GM18498 (cell line): ENCODE measurements around the gene RTN4R.
"Not testable (repeated sequence)": the region's sequence is repeated elsewhere in the genome, so short reads cannot be mapped to it uniquely, and the experiment has no call there.

Experiments used
- ATAC-seq: cut with Tn5 transposase; IDR thresholded peaks from one replicate; pipeline ENCODE4 v1.9.1; 2021; ENCODE audit warnings: mild to moderate bottlenecking, moderate library complexity; ENCODE audit not compliant: unreplicated experiment

RTN4R gene

DNA sequence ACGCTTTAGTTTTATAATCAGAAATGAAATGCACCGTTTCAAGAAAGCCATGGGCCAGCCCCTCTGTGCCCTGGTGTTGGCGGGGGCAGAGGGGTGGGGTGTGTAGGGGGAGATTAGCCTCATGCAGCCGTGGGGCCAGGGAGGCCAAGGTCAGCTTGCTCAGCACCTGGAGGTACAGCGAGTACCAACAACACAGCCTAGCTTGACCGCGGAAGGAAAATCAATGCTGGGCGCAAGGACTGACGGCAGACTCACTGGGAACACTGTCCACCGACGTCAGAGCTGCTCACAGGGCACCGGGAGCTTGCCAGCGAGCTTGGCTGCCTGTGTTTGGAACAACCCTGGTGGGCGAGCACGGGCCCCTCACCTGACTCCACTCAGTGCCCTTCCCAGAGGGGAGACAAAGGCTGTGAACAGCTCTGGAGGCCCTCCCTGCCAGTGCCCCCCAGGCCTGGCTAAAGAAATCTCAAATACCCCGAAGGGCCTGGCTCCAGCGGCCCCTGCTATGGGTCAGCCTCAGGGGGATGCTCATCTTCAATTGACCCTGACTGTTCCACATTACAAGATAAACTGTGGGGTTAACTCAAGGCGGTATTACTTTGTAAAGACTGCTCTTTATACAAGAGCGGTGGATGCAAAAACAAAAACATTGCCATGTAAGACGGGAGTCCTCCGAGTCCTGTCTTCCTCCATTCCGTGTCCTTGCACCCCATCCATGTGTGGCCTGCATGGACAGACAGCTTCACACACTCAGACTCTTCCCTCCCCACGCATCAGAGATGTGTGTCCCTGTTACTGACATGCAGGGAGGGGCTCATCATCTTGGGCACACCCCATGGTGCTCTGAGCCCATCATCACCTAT lies 21.3 kb upstream of the RTN4R start:
- ATAC-seq: not testable (repeated sequence)

DNA sequence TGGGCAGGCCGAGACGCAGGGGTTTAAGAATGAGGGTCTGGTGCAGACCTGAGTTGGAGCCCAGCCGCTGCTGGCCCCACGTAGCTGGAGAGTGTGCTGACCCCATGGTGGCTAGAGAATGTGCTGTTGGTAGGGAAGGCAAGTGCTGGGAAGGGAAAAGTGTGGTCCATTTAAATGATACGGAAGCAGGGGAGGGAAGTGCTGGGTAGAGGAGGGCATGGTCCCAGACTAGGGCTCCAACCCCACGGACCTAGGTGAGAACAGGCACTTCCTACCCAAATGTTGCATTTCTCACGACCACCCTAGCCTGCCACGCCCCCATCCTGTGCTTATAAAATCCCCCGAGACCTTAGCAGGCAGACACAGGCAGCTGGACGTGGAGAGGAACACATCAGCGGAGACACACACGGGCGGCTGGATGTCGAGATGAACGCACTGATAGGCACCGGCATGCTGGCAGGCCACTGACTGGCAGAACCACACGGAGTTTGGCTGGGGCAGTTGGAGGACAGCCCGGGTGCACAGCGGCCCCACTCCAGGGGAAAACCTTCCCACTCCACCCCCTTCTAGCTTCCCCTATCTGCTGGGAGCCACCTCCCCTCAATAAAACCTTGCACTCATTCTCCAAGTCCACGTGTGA lies 18.8 kb upstream of the RTN4R start:
- ATAC-seq: not testable (repeated sequence)

DNA sequence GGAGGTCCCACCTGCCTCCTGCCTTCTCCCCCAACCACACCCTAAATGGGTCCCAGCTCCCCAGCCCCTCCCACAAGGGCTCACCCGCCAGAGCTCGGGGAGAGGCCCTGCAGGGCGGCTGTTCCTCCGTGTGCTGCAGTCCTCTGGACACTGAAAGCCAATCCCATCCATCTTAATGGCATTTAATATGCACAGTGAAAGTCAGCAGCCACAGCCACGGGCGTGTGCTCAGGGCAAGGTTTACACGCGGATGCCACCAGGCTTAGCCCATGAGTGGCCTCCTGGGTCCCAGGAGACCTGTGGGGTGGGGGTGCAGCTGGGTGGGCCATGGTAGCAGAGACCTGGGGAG lies 18.2 kb upstream of the RTN4R start:
- ATAC-seq: not testable (repeated sequence)

DNA sequence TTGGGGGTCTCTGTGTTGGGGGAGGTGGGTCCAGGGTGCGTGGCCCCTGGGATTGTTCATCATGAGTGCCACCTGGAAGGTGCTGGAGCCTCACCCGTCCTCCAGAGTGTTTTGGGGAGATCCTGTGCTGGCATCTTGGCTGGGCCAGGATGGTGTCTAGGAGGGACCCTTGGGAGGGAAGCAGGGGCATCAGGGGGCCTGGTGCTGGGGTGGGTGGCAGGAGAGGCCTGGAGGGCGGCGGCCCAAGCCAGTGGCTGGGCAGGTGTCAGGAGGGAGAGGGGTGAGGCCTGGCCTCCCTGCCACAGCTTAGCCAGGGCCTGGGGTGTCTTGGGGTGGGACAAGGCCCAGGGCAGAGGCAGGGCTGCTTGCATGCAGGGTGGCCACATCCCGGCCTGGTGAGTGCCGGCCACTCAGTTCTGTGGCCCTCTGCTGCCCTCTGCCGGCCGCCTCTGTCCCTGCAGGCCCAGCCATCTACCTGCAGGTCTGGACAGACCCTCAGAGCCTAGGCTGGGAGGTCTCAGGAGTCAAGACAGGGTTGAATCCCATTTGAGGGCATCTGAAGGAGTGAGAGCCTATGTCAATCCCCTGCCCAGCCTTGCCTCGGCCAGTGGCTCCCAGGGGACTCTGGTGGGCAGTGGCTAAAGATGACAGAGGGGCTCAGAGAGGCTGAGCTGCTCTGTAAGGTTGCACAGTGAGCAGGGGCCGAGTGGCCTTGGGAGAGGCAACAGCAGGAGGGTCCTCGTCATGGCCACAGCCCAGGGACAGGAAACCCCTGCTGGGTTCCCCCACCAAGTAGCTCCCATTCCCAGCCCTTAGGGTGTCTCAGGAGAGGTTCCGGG lies 17.6 kb upstream of the RTN4R start:
- not testable (repeated sequence) for ATAC-seq

DNA sequence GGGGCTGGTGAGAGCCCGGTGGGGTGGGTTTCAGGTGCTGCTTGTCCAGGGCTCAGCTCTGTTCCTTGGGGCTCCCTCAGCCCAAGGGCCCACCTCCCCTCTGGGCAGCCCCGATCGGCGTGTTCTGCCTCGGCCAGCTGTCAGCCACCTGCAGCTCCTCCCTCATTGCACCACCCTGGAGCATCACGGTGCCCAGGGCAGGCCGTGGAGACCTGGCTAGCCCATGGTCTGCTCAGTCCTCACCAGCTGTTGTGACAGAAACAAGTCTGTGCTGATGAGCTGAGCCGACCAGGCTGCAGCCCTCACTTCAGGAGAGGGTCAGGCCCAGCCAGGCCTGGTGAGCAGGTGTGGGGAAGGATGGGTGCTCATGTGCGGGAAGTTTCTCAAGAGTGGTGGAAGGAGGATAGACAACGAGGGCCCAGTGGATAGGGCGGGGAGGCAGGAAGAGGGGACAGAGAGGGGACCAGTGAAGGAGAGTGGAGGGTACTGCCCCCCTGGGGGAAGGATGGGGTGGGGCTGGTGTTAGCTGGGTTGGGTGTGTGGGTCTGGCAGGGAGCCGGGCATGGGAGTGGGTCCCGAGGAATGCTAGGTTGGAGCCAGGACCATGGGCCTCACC lies 16.5 kb upstream of the RTN4R start:
- ATAC-seq: no peak

DNA sequence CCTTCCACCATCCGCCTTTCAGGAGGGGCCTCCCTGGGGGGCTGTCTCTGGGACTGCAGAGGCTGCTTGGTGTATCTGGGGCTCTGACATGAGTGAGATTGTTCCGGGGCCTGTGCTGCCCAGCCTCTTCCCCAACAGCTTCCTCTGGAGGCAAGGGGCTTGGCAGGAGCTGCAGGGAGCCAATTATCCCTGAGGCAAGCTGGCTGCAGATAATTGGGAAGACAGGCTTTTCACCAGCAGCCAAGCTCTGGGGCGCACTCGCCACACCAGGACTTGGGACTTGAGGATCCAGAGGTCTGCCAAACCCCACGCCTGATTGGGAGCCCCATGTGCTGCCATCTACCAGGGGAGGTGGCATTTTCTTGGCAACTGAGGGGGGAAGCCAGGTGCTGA lies 15.6 kb upstream of the RTN4R start:
- ATAC-seq: no peak

DNA sequence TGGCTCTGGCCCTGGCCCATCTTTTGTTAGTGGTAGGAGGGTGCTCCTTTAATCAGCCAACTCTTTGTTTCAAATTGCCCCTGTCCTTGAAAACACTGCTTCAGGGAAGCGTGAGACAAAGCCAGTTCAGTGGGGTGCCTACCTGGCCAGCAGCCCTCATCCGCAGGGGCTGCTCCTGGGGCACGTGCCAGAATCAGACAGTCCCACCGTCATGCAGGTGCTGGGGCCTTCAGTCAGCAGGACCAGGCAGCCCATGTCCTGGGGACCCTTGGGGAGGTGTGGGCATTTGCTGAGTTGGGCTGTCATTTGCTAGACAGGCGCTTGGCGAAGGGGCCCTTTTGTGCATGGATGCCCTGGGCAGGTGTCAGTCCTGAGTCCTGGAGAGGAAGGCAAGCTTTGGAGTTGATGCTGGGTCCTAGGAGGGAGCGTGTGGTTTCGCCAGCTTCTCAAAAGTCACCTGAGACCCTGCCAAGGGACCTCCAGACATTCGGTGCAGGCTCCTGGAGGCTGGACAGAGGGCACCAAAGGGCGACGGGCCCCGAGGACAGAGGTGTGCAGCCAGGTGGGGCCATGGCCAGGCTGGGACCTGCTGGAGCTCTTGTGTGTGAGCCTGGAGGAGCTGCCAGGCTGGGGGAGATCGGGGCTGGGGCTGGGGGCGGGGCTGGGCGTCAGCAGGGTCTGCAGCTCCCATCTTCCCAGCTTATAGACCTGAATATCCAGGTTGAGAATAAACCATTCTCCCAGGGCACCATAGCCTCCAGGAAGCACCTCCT lies 15.0 kb upstream of the RTN4R start:
- ATAC-seq: no peak

DNA sequence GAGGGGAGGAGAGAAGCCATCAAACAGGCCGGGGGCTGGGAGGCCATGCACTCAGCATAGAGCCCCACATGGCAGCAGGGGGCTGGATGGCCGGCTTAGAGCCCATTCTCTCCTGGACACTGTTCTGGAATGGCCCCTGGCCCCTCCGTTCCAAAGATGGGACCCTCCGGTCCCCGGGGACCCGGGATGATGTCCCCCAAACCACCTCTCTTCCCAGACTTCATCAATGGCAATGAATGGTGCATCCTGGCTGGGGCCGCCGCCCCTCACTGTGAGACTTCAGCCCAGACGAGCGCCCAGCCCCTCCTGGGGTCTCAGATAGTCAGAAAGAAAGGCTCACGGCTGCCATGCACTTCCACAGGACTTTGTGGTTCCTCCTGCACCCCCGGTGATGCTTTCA lies 13.8 kb upstream of the RTN4R start:
- ATAC-seq: no peak

DNA sequence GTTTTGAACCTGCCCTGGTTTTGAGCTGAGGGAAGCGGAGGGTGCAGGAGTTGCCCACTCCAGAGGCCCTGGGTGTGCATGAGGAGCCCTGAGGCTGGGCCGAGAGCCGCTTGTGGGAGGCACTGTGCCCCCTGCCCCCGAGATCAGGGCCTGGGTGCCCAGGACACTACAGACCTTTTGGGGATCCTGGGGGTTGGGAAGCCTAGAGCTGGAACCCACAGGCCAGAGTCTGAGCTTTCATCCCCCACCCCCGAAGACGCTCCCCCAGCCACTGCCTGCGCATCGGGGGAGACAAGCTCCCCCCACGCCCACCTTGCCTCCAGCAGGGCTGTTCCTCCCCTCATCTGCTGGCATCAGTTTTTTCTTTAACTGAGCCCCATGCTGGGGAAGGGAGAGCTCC lies 13.4 kb upstream of the RTN4R start:
- not testable (repeated sequence) for ATAC-seq

DNA sequence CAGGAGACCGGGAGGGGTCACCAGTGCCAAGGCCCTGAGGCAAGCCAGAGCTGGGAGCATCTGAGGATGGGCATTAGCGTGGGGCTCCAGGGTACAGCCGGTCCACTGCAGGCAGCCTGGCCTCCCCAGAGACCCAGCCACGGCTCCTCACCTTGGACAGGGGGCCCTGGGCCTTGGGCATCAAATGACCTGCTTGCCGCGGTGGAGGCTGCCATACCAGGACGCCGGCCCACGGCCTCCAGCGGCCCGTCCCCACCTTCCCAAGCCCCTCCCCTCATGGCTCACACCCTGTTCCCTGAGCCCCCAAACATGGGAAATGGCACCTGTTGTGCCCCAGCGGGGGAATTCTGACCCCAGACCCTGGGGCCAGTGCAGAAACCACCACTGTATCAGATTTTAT lies 12.7 kb upstream of the RTN4R start:
- ATAC-seq: no peak

DNA sequence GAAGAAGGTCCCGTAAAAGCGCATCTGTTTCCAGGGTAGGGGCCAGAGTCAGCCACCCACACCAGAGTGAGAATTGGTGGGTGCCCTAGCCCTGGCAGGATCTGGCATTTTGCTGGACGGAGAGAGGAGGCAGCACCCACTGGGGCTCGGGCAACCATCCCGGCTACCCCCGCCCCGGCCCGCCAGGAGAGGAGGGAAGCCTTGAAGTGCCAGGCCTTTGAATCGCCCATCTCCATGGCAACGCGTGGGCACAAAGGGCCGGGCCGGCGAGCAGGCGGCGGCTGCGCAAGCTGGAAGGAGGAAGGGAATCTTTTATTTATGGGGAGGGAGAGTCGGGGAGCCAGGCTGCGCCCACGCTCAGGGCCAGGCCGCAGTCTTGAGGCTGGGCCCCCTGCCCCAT lies 12.0 kb upstream of the RTN4R start:
- not testable (repeated sequence) for ATAC-seq

DNA sequence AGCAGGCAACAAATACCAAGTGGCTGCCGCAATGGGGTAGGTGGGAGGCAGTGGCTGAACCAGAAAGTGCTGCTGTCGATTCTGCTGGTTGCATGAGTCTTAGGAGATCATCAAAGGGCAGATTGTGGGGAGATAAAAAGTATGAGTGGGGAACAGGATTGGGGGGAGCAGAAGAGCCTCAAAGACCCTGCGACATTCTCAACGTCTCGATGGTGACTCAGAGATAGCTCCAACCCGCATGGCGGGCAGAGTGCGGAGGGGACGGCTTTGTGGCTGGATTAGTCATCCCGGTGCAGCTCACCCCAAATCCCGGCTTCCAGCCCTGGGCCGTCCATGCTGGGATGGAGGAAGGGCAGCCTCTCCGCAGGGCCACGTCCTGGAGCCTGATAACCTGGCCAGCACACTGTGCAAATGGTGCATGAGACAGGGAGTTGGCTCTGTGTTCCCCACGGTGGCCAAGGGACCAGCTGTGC lies 11.6 kb upstream of the RTN4R start:
- no peak for ATAC-seq

DNA sequence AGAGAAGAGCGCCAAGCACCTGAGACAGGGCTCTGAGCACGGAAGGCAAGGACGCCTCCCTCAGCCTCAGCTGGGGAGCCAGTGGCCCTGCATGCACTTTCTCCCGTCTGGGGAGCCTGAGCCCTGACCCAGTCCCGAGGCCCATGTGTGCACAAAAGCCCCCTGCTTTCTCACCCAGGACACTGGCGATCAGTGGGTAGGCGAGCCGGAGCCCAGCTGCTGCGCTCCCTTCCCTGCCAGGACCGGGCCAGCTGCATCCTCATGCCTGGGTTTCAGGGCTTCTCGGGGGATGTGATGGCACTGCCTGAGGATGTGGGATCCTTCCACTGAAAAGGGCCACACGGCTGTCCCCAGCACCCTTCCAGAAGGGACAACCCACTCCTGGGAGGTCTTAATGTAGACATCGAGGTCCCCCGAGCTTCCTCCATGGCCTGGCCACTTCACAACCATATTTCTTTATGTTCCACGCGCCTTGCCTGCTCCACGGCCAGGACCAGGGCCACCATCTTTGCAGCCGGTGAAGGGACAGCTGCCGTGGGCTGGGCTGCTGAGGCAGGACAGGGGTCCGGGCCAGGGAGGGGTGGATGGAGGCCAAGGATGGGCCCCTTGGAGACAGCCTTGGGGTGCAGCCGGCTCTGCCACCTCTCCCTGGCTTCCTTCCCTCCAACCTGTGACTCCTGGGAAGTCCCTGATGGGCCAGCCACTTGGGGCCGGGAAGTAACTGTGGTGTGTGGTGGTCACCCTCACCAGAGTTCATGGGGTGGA lies 10.8 kb upstream of the RTN4R start:
- not testable (repeated sequence) for ATAC-seq

DNA sequence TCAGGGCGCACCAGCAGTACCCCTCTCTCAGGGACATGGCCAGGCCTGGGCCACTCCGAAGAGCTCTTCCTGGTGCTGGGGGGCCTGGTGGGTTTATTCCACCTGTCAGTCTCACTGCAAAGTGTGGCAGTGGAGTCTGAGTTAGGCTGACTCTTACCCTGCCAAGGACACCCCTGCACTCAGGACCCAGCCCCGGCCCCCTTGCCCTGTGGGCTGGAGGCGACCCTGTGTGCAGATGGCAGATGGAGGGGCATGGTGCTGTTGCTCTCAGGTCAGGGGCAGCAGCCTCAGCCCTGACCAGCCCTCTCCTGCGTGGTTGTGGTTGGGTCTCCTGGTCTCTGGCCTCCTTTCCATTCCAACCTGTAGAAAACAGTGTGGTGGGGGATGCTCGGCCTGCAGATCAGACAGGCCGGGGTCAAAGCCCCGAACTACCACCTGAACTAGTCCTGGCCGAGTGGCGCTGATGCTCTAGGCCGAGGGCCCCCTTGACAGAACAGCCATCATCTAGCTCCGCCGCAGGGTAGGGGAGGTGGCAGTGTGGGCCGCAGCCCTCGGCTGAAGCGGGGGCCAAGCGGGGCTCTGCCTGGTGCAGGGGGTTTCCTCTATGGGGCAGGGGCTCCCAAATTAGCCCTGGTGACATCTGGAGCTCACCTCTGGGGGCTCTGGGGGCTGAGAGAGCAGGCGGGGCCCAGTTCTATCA lies 10.0 kb upstream of the RTN4R start:
- not testable (repeated sequence) for ATAC-seq

DNA sequence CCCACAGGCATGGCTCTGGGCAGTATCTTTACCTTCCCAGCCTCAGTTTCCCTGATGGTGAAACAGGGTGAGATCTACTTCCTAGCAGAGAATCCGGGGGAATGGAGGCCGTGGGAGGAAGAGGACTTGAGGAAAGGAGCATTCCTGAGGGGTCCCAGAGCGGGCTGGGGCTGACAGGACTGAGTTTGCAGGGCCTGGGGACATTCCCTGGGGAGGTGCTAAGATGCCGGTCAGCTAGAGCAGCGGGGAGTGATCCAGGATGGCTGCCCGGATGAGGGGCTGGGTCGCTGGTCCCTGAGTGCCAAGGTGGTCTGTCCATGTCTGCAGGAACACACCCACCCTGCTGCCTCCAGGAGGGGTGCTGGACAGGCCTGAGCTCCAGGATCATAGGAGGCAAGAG lies 8.3 kb upstream of the RTN4R start:
- no peak for ATAC-seq

DNA sequence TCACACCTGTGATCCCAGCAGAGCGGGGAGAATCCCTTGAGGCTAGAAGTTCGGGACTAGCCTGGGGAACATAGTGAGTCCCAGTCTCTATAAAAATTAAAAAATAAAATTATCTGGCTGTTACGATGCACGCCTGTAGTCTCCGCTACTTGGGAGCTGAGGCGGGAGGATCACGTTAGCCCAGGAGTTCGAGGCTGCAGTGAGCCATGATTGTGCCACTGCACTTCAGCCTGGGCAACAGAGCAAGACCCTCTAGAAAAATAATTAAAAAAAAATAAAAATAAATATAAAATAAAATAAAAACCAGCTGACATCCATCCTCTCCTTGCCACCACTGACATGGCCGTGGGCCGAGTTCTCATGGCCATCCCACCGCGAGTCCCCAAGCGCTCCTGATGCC lies 7.7 kb upstream of the RTN4R start:
- no peak for ATAC-seq

DNA sequence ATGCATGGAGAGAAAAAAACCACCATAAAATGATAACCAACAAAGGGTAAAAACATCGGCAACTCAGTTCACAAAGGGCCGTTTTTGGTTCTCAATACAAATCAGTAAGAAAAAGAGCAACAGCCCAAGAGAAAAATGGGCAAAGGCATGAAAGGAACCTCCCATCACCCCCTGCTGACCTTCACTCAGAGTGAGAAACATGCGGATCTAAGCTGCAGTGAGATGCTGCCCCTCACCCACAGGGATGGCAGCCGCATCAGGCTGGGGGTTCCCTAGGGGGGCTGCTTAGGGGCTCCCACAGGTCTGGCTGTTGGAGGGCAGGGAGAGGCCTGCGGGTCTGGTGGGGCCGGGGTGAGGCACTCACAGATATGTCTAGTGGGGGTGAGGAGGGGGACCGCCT lies 7.2 kb upstream of the RTN4R start:
- ATAC-seq: not testable (repeated sequence)

DNA sequence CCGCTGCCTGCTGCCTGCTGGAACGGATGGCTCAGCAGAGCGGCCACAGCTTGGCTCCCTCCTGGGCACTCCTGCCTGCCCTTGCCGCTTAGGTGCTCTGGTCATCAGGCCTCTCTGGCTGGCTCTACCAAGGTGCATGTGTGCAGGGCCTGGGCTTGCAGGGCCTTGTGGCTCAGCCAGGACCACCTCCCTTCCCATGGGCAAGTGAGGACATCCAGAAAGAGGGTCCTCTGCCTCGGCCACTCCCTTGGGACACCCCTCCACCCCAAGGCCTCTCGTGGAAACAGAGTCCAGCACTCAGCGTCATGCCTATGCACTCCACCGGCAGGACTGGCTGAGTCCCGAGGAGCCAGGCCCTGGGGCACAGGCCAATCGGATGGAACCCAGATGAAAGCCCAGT lies 6.3 kb upstream of the RTN4R start:
- not testable (repeated sequence) for ATAC-seq

DNA sequence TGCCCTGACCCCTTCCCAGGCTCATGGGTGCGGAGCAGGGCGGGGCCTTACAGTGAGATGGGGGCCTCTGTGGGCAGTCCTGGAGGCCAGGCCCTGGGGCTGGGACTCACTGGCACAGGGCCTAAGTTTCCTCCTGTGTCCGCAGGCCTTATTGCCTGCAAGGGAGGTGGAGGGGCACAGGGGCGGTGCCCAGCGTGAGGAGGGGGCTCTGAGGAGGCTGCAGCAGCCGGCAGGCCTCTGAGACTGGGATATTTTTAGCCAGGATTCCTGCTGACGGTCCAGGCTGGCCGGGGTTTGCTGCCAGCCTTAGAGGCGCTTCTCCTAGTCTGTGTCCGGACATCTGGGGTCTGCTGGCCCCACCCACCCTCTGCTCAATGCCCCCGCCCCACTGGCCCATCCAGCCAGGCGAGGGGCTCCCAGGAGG lies 5.7 kb upstream of the RTN4R start:
- no peak for ATAC-seq
